ENCODE measurements around the gene KLHDC7B. TPM values are rescaled to one million over a fixed set of nuclear protein-coding genes. Genes with fewer than 3 reads are reported as not detected.
A peak's percentile ranks its signal among the peaks of the same experiment; 100 is the strongest.

Gene KLHDC7B
- total and polyA plus RNA-seq, 10 of the 15 experiments (the other 5 are each of a cell fraction or from before 2014, with no cell fraction given), result 0.05 to 2.2 (median 0.93) TPM; not detected in 2

DNA sequence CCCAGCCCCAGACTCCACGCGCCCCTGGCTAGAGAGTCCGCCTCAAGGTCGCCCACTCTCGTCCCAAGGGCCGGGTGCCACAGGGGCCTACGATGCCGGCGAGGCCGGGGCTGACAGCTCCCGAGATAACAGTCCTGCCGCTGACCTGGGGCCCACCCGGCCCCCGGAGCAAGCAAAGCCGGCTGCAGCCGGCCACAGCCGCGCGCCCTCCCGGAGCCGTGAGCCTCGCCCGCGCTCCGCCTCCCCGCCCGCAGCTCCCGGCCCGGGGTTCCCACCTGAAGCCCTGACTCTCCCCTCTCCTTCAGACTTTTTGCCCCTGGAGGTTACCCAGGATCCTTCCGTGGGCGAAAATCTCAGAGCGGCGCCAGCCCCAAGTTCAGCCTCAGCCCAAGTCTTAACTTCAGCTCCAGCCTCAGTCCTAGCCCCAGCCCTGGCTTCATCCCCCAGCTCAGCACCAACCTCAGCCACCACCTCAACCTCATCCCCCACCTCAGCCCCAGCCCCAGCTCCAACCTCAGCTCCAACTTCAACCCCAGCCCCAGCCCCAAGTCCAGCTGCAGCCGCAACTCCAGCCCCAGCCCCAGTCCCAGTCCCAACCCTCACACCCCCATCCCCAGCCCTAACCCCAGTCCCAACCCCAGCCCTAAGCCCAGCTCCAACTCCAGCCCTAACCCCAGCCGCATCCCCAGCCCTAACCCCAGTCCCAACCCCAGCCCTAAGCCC, 1.7 kb downstream of the KLHDC7B start:
- no peak for DNase-seq (ENCODE audit: low read depth, low spot score)
- Histone ChIP-seq H3K27me3 (replicated peaks in 1 of 2; ENCODE audit: control insufficient read depth in 2 of 2, insufficient read depth in 2 of 2, low read length in 1 of 2) (peaks cover 0 to 1% of the 10 kb centered on the region in 2 experiments; a peak in 1 of 4 replicates), H4K20me1 (ENCODE audit: control insufficient read depth, insufficient read depth) (no peaks in the 10 kb centered on the region), H3K4me3 (no peak overlapping the region), H3K79me2 (ENCODE audit: control insufficient read depth, insufficient read depth, low read length) (peaks cover under 1% of the 10 kb centered on the region; the same call in 1 of the 2 replicates), H3K4me1 (ENCODE audit: control insufficient read depth, insufficient read depth, low read length) (peaks cover 29% of the 10 kb centered on the region), H3K4me2 (ENCODE audit: control insufficient read depth, insufficient read depth) (no peak overlapping the region), H3K9me3 (replicated peaks; ENCODE audit: control insufficient read depth, insufficient read depth, low read length) (no peaks in the 10 kb centered on the region), H3K9ac (ENCODE audit: control insufficient read depth, insufficient read depth, low read length) (no peak overlapping the region), H3K27ac (ENCODE audit: control insufficient read depth, insufficient read depth) (no peak overlapping the region), H3K36me3 (ENCODE audit: control insufficient read depth in 2 of 2, insufficient read depth in 2 of 2, low read length in 1 of 2) (no peaks in the 10 kb centered on the region), H2AFZ (ENCODE audit: control insufficient read depth, low read depth, low read length) (no peak overlapping the region)
- peak; percentile 35 for FAIRE-seq
- RAD21 ChIA-PET (ENCODE audit: unreplicated experiment), result interaction anchor here (0.9 to 2.1 kb wide), 5 partner anchors 8 to 74 kb away, joined by 3 to 16 read pairs (median 7); partner anchors contain the start of gene SCO2
- WGBS (ENCODE audit: insufficient coverage, insufficient replicate concordance, low lambda C conversion rate, missing lambda C conversion rate), result over 99% methylated on average over 31 of the region's 35 CpGs
- SMC1A ChIA-PET (ENCODE audit: uncharacterized antibody, unreplicated experiment), result interaction anchor here (1.2 to 2.4 kb wide), 6 partner anchors 7 to 73 kb away, joined by 4 to 14 read pairs (median 6); partner anchors contain the start of genes SCO2 and SYCE3
- in situ Hi-C loops (cut with MboI) (no loop called here), intact Hi-C loops (cut with micrococcal nuclease; ENCODE audit: unreplicated experiment) (no loop called here)
- ATAC-seq, result no peak
- CTCF ChIA-PET, result interaction anchor here (0.8 to 2.2 kb wide), 6 partner anchors 10 to 75 kb away, joined by 3 to 9 read pairs (median 6); partner anchors contain the start of gene SCO2
- no peak for TF ChIP-seq MTA2 (IDR thresholded peaks at IDR 0.05; ENCODE audit: low read depth)
- TF ChIP-seq CBX5 (IDR thresholded peaks at IDR 0.05; ENCODE audit: low read depth), result no peak
- no peak for TF ChIP-seq RELA (IDR thresholded peaks at IDR 0.05; ENCODE audit: borderline replicate concordance, partially characterized antibody)
- no peak for TF ChIP-seq BCL11A (IDR thresholded peaks at IDR 0.05; ENCODE audit: low read depth, low read length)
- POLR2A ChIA-PET, result interaction anchor here (0.9 to 2.5 kb wide), 8 partner anchors 9 to 74 kb away, joined by 3 to 15 read pairs (median 9); partner anchors contain the start of genes LMF2, NCAPH2, SCO2 and TYMP
- no TSS peak for BruUV-seq (replicated peaks)

Measured in GM12878 (cell line).